BE2C (cell line): Measurements from ENCODE around the gene CTSK.
A peak's percentile ranks its signal among the peaks of the same experiment; 100 is the strongest.

ENCODE experiments used
- DNase-seq: peaks from one replicate; pipeline ENCODE4 v3.0.0-alpha.2; 2020
- H3K27me3 ChIP-seq: fragments of 250-450 bp; sonication (Bioruptor Pico); 2 replicates; pipeline ENCODE4 v1.5.1; 2020; ENCODE audit warnings: mild to moderate bottlenecking
- H3K36me3 ChIP-seq: fragments of 250-450 bp; sonication (Bioruptor Pico); 2 replicates; pipeline ENCODE4 v1.5.1; 2020; ENCODE audit warnings: mild to moderate bottlenecking
- H3K4me1 ChIP-seq: fragments of 250-450 bp; sonication (Bioruptor Pico); 2 replicates; pipeline ENCODE4 v1.5.1; 2020
- H3K4me3 ChIP-seq: 2 replicates; pipeline ENCODE4 v1.5.1; 2011; ENCODE audit warnings: low read depth, low read length
- H3K9me3 ChIP-seq: fragments of 250-450 bp; sonication (Bioruptor Pico); 2 replicates; pipeline ENCODE4 v1.5.1; 2020
- TF ChIP-seq, protein P1 (sequence below): IDR thresholded peaks from 2 replicates; pipeline ENCODE4 v1.5.1; 2012; ENCODE audit warnings: mild to moderate bottlenecking, low read depth, low read length

Gene CTSK

GRCh38 chr1:150820730-150821512 lies 12.9 kb upstream of the CTSK start:
- no peaks in the 10 kb centered on the region for H3K4me1 ChIP-seq
- H3K36me3 ChIP-seq: peaks cover 18% of the 10 kb centered on the region
- TF ChIP-seq, protein P1, sequence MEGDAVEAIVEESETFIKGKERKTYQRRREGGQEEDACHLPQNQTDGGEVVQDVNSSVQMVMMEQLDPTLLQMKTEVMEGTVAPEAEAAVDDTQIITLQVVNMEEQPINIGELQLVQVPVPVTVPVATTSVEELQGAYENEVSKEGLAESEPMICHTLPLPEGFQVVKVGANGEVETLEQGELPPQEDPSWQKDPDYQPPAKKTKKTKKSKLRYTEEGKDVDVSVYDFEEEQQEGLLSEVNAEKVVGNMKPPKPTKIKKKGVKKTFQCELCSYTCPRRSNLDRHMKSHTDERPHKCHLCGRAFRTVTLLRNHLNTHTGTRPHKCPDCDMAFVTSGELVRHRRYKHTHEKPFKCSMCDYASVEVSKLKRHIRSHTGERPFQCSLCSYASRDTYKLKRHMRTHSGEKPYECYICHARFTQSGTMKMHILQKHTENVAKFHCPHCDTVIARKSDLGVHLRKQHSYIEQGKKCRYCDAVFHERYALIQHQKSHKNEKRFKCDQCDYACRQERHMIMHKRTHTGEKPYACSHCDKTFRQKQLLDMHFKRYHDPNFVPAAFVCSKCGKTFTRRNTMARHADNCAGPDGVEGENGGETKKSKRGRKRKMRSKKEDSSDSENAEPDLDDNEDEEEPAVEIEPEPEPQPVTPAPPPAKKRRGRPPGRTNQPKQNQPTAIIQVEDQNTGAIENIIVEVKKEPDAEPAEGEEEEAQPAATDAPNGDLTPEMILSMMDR: no peak
- H3K9me3 ChIP-seq: no peaks in the 10 kb centered on the region
- H3K27me3 ChIP-seq: no peaks in the 10 kb centered on the region
- DNase-seq: no peak
- no peak overlapping the region for H3K4me3 ChIP-seq

- Histone ChIP-seq H3K9me3 (no peaks in the 10 kb centered on the region), H3K36me3 (peaks cover 39% of the 10 kb centered on the region), H3K27me3 (no peaks in the 10 kb centered on the region), H3K4me1 (no peaks in the 10 kb centered on the region), H3K4me3 (no peak overlapping the region)
- no peak for DNase-seq
- TF ChIP-seq, protein P1: no peak
Observed at GRCh38 chr1:150815871-150816270, 7.8 kb upstream of the CTSK start.

GRCh38 chr1:150813028-150813707 lies 5.1 kb upstream of the CTSK start:
- H3K4me1 ChIP-seq: no peaks in the 10 kb centered on the region
- peak; percentile 70 for DNase-seq
- TF ChIP-seq, protein P1: peak; percentile 90
- no peaks in the 10 kb centered on the region for H3K9me3 ChIP-seq
- no peaks in the 10 kb centered on the region for H3K27me3 ChIP-seq
- no peak overlapping the region for H3K4me3 ChIP-seq
- H3K36me3 ChIP-seq: peaks cover 40% of the 10 kb centered on the region

DNA sequence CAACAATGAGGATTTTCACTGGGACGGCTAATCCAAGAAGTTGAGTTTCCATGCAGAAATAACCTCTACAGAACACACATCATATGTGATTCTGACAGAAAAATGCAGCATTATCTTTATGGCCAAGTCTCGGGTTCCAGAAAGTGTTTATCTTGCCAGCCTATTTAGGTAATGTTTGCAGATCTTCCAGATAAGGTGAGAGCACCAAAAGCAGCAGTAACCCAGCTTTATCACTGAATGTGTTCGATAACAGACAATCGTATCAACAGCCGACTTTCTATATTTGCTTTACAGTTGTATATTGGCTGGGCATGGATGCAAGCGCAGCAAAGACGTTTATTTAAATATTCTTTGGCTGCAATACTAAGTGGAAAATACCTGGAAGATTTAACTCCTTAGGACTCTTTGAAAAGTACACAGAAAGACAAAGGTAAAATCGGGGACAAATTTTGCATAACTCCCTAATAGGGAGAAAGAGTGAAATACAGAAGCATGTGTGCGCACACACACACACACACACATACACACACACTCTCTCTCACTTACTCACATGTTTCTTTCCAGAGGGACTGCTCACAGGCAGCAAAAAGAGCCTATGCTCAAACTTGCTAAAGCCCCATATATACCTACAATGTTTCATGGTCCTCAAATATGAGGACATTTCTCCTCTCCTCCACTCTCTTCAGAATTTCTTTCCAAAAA lies 3.0 kb upstream of the CTSK start:
- Histone ChIP-seq H3K9me3 (no peaks in the 10 kb centered on the region), H3K4me1 (no peaks in the 10 kb centered on the region), H3K4me3 (no peak overlapping the region), H3K36me3 (peaks cover 27% of the 10 kb centered on the region), H3K27me3 (no peaks in the 10 kb centered on the region)
- TF ChIP-seq, protein P1: no peak
- DNase-seq: no peak

DNA sequence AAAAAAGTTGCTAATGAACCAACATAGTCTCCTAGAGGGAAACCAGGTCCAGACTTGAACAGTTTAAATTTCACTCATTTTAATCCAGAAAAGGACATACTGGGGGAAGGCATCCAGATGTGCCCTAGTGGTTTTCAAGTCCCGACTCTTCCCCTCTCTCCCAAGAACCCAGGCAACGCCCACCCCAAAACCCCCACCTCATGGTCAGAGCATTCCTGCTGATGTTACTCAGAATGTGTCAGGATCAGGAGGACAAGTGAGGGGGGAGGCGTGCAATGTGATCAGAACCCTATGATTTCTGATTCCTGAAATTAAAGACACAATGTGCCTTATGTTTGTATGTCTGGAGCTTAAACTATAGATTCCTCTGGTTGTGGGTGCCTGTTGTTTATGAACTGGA lies 1.6 kb upstream of the CTSK start:
- Histone ChIP-seq H3K4me1 (no peaks in the 10 kb centered on the region), H3K36me3 (peaks cover 25% of the 10 kb centered on the region), H3K27me3 (no peaks in the 10 kb centered on the region), H3K9me3 (no peaks in the 10 kb centered on the region), H3K4me3 (no peak overlapping the region)
- no peak for DNase-seq
- TF ChIP-seq, protein P1: no peak
